Astrocyte of the cerebellum (primary cell): ENCODE data around the gene FAM117A.

Source experiments
- DNase-seq: peaks from one replicate; pipeline ENCODE4 v3.0.0-alpha.2; 2011; ENCODE audit warnings: low read depth
- H3K4me3 ChIP-seq: 2 replicates; pipeline ENCODE4 v1.5.1; 2011; ENCODE audit warnings: mild to moderate bottlenecking, low read depth, low read length, moderate library complexity
- CTCF ChIP-seq: IDR thresholded peaks from 2 replicates; pipeline ENCODE4 v1.5.1; 2012; ENCODE audit warnings: low read length, low read depth, moderate library complexity, mild to moderate bottlenecking; ENCODE audit errors: missing control alignments
- in situ Hi-C: cut with HindIII; loops from 2 replicates; pipeline ENCODE4 v1.10.0; 2017; ENCODE audit warnings: low sequenced_read_pairs

FAM117A gene

DNA sequence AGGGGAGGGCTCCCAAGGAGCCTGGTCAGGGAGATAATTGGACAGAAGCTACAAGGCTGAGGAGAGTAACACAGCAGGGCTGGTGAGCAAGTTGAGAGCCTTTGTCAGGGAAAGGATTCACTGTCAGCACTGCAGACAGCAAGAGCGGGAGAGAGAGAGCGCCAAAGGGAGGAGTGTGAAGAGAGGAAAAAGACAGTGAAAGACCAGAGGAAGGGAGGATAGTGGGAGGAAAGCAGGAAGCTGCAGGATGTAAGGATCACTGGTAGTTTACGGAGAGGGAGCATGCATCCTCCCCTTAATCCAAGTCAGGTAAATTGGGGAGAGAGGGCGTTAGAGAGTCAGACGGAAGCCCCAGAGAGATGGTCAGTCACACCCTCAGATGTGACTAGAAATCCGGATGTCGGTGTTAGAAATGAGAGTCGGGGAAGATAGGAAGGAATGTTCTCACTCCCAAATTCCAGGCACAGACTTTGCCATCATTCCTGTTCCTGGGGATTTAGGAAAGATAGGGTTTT is 72.2 kb downstream of the FAM117A start:
- in situ Hi-C loops, result no loop called here
- H3K4me3 ChIP-seq, result no peak overlapping the region
- DNase-seq, result no peak
- TF ChIP-seq CTCF, result no peak

GRCh38 chr17:49691086-49691676 is 72.8 kb downstream of the FAM117A start:
- DNase-seq, result no peak
- in situ Hi-C loops, result no loop called here
- no peak for TF ChIP-seq CTCF
- H3K4me3 ChIP-seq, result no peak overlapping the region

DNA sequence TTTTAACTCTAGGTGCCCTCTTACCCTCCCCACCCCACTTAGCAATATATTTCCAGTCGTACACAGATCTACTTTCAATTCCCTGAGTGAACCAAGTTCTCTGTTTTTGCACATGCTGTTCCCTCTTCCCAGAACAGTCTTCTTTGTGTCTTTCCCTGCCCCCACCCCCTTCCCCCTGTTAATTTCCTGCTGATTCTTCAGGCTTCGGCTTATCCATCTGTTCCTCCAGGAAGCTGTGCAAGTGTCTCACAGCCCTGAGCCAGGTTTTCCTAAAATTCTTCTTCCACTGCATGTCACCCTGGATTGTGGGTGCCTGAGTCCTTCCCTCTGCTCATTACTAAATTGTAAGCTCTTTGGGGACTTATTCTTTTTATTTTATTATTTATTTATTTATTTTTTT is 73.7 kb downstream of the FAM117A start:
- in situ Hi-C loops, result no loop called here
- no peak for TF ChIP-seq CTCF
- DNase-seq, result no peak
- H3K4me3 ChIP-seq, result no peak overlapping the region

DNA sequence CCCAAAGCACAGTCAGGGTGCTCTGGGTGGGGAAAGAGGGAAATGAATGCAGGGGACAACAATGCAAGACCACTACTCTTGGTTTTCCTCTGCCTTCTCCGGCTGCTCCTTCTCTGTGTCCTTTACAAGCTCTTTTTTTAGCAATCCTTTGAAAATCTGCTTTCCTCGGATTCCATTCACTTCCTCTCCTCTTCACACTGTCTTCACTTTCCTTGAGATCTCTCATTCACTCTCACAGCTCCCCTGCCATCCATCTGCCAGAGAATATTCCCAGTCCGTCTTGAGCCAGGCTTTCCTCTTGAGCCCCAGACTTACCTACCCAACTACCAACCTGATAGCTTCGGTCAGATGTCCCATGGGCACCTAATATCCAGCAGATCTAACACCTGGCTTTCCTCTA is 75.1 kb downstream of the FAM117A start:
- no peak for DNase-seq
- no peak overlapping the region for H3K4me3 ChIP-seq
- in situ Hi-C loops, result no loop called here
- TF ChIP-seq CTCF, result no peak

- DNase-seq, result no peak
- in situ Hi-C loops, result no loop called here
- TF ChIP-seq CTCF, result no peak
- H3K4me3 ChIP-seq, result no peak overlapping the region
Measured at GRCh38 chr17:49687878-49688491, 75.9 kb downstream of the FAM117A start.

DNA sequence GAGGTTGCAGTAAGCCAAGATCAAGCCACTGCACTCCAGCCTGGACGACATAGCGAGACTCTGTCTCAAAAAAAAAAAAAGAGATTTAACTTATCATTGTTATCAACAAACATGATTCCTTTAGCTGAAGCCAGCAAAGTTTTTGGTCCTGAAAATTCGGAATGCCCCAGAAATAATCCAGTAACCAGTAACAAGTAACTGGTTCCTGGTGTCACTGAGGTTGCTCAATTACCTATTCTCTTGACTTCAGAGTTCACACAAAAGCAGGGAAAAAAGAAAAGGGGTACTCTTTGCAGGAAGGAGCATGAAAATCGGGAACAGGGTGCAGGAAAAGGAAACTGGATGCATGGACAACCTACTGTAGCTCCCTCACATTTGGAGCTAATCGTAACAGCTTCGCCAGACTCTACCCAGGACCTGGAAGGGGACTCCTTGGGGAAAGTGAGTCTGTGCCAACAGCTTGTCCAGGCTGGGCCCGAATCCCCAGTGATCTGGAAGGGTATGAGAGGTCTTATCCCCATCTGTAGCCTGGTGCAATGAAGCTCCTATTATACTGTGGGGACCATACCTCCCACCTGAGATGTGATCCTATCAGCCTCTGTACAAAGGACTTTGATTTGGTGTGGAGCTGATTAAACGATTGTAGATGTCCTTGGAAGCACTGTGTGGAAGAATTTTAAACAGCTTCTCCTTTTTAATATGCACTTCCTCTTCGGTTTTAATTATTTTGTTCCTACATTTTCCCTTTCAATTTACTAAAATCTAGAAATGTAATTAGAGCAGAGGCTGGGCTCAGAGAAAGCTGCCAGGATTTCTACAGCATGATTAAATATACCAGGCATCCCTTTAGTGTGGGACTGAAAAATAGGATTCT is 82.6 kb downstream of the FAM117A start:
- in situ Hi-C loops, result no loop called here
- TF ChIP-seq CTCF, result no peak
- no peak for DNase-seq
- H3K4me3 ChIP-seq, result no peak overlapping the region
